ENCODE data around the gene GLT6D1. TPM values are rescaled to one million over a fixed set of nuclear protein-coding genes. Genes with fewer than 3 reads are reported as not detected.

The GLT6D1 gene
- total and polyA plus RNA-seq, 4 experiments from 2014 or later = not detected

- Mint-ChIP-seq H3K4me1 (no peaks in the 10 kb centered on the region), H3K27ac (no peak overlapping the region), H3K36me3 (no peaks in the 10 kb centered on the region), H3K27me3 (peaks cover 3 to 14% of the 10 kb centered on the region in 2 donors), H3K4me3 (no peak overlapping the region), H3K9me3 (no peaks in the 10 kb centered on the region)
- no peak for DNase-seq
- CTCF ChIA-PET (ENCODE audit: partially characterized antibody) = no interaction called here
- Histone ChIP-seq H3K4me1 (ENCODE audit: insufficient read depth, low read length) (no peaks in the 10 kb centered on the region), H3K27ac (ENCODE audit: low read depth, low read length) (no peak overlapping the region), H3K36me3 (ENCODE audit: insufficient read depth, low read length) (no peaks in the 10 kb centered on the region), H3K27me3 (ENCODE audit: insufficient read depth, low read length) (no peaks in the 10 kb centered on the region), H3K9me3 (ENCODE audit: control insufficient read depth in 1 of 2, low read length in 2 of 2) (no peaks in the 10 kb centered on the region), H3K4me3 (ENCODE audit: low read length in 2 of 2) (no peak overlapping the region)
- intact Hi-C loops (cut with micrococcal nuclease) = no loop called here
- POLR2A ChIA-PET (ENCODE audit: partially characterized antibody) = no interaction called here
Measured at GRCh38 chr9:135582541-135582940, 56.8 kb downstream of the GLT6D1 start.

- H3K9me3 ChIP-seq (ENCODE audit: control insufficient read depth in 1 of 2, low read length in 2 of 2) = no peaks in the 10 kb centered on the region
- H3K27me3 Mint-ChIP-seq = peaks cover 3 to 14% of the 10 kb centered on the region in 2 donors
- H3K27ac Mint-ChIP-seq = peak overlapping the region in 1 of 7 donors; percentile 0
- H3K36me3 Mint-ChIP-seq = no peaks in the 10 kb centered on the region
- CTCF ChIA-PET (ENCODE audit: partially characterized antibody) = no interaction called here
- no peaks in the 10 kb centered on the region for H3K27me3 ChIP-seq (ENCODE audit: insufficient read depth, low read length)
- no peak overlapping the region for H3K4me3 Mint-ChIP-seq
- no peak overlapping the region for H3K27ac ChIP-seq (ENCODE audit: low read depth, low read length)
- intact Hi-C loops (cut with micrococcal nuclease) = no loop called here
- H3K4me1 ChIP-seq (ENCODE audit: insufficient read depth, low read length) = no peaks in the 10 kb centered on the region
- H3K4me3 ChIP-seq (ENCODE audit: low read length in 2 of 2) = no peak overlapping the region
- no peaks in the 10 kb centered on the region for H3K9me3 Mint-ChIP-seq
- H3K36me3 ChIP-seq (ENCODE audit: insufficient read depth, low read length) = no peaks in the 10 kb centered on the region
- POLR2A ChIA-PET (ENCODE audit: partially characterized antibody) = no interaction called here
- H3K4me1 Mint-ChIP-seq = no peaks in the 10 kb centered on the region
- DNase-seq = no peak
Measured at GRCh38 chr9:135581636-135582426, 57.5 kb downstream of the GLT6D1 start.

GRCh38 chr9:135580664-135581380 is 58.5 kb downstream of the GLT6D1 start:
- no peak for DNase-seq
- peak overlapping the region in 1 of 7 donors; percentile 4 for H3K27ac Mint-ChIP-seq
- intact Hi-C loops (cut with micrococcal nuclease) = no loop called here
- Histone ChIP-seq H3K36me3 (ENCODE audit: insufficient read depth, low read length) (no peaks in the 10 kb centered on the region), H3K4me1 (ENCODE audit: insufficient read depth, low read length) (no peaks in the 10 kb centered on the region), H3K27me3 (ENCODE audit: insufficient read depth, low read length) (no peaks in the 10 kb centered on the region), H3K9me3 (ENCODE audit: control insufficient read depth in 1 of 2, low read length in 2 of 2) (no peaks in the 10 kb centered on the region), H3K4me3 (ENCODE audit: low read length in 2 of 2) (no peak overlapping the region), H3K27ac (ENCODE audit: low read depth, low read length) (no peak overlapping the region)
- H3K4me3 Mint-ChIP-seq = no peak overlapping the region
- no peaks in the 10 kb centered on the region for H3K9me3 Mint-ChIP-seq
- ChIA-PET POLR2A (ENCODE audit: partially characterized antibody) (no interaction called here), CTCF (ENCODE audit: partially characterized antibody) (no interaction called here)
- no peaks in the 10 kb centered on the region for H3K4me1 Mint-ChIP-seq
- no peaks in the 10 kb centered on the region for H3K36me3 Mint-ChIP-seq
- peaks cover 3 to 14% of the 10 kb centered on the region in 2 donors for H3K27me3 Mint-ChIP-seq

- no peak for DNase-seq
- POLR2A ChIA-PET (ENCODE audit: partially characterized antibody) = no interaction called here
- Mint-ChIP-seq H3K9me3 (no peaks in the 10 kb centered on the region), H3K36me3 (no peaks in the 10 kb centered on the region), H3K27me3 (peaks cover 3 to 13% of the 10 kb centered on the region in 2 donors), H3K4me1 (no peaks in the 10 kb centered on the region), H3K4me3 (no peak overlapping the region), H3K27ac (no peak overlapping the region)
- intact Hi-C loops (cut with micrococcal nuclease) = no loop called here
- Histone ChIP-seq H3K27ac (ENCODE audit: low read depth, low read length) (no peak overlapping the region), H3K9me3 (ENCODE audit: control insufficient read depth in 1 of 2, low read length in 2 of 2) (no peaks in the 10 kb centered on the region), H3K36me3 (ENCODE audit: insufficient read depth, low read length) (no peaks in the 10 kb centered on the region), H3K27me3 (ENCODE audit: insufficient read depth, low read length) (no peaks in the 10 kb centered on the region), H3K4me1 (ENCODE audit: insufficient read depth, low read length) (no peaks in the 10 kb centered on the region), H3K4me3 (ENCODE audit: low read length in 2 of 2) (no peak overlapping the region)
- CTCF ChIA-PET (ENCODE audit: partially characterized antibody) = no interaction called here
Measured at GRCh38 chr9:135579889-135580660, 59.3 kb downstream of the GLT6D1 start.

DNA sequence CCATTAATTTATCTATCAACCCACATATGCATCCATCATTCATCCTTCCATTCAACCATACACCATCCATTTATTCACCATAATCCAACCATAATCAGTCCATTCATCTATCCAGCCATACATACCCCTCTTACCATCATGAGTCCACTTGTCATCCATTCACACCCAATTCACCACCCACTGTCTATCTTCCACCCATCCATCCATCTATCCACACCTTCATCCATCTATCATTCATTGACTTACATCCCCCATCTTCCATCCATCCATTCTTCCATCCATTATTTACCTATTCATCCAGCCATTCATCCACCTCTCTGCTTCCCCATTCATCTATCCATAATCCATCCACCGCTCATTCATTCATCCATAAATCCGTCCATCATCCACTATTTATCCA is 60.0 kb downstream of the GLT6D1 start:
- H3K36me3 Mint-ChIP-seq = no peaks in the 10 kb centered on the region
- H3K27me3 ChIP-seq (ENCODE audit: insufficient read depth, low read length) = no peaks in the 10 kb centered on the region
- peaks cover 3 to 9% of the 10 kb centered on the region in 2 donors for H3K27me3 Mint-ChIP-seq
- no peaks in the 10 kb centered on the region for H3K9me3 ChIP-seq (ENCODE audit: control insufficient read depth in 1 of 2, low read length in 2 of 2)
- no peaks in the 10 kb centered on the region for H3K4me1 Mint-ChIP-seq
- no peak for DNase-seq
- no peaks in the 10 kb centered on the region for H3K36me3 ChIP-seq (ENCODE audit: insufficient read depth, low read length)
- no peaks in the 10 kb centered on the region for H3K9me3 Mint-ChIP-seq
- ChIA-PET POLR2A (ENCODE audit: partially characterized antibody) (no interaction called here), CTCF (ENCODE audit: partially characterized antibody) (no interaction called here)
- intact Hi-C loops (cut with micrococcal nuclease) = no loop called here
- no peaks in the 10 kb centered on the region for H3K4me1 ChIP-seq (ENCODE audit: insufficient read depth, low read length)
- H3K27ac Mint-ChIP-seq = no peak overlapping the region
- H3K27ac ChIP-seq (ENCODE audit: low read depth, low read length) = no peak overlapping the region
- H3K4me3 ChIP-seq (ENCODE audit: low read length in 2 of 2) = no peak overlapping the region
- no peak overlapping the region for H3K4me3 Mint-ChIP-seq

- Histone ChIP-seq H3K4me3 (ENCODE audit: low read length in 2 of 2) (no peak overlapping the region), H3K27me3 (ENCODE audit: insufficient read depth, low read length) (no peaks in the 10 kb centered on the region), H3K36me3 (ENCODE audit: insufficient read depth, low read length) (no peaks in the 10 kb centered on the region), H3K9me3 (ENCODE audit: control insufficient read depth in 1 of 2, low read length in 2 of 2) (no peaks in the 10 kb centered on the region), H3K4me1 (ENCODE audit: insufficient read depth, low read length) (no peaks in the 10 kb centered on the region), H3K27ac (ENCODE audit: low read depth, low read length) (no peak overlapping the region)
- no peaks in the 10 kb centered on the region for H3K36me3 Mint-ChIP-seq
- intact Hi-C loops (cut with micrococcal nuclease) = no loop called here
- ChIA-PET CTCF (ENCODE audit: partially characterized antibody) (no interaction called here), POLR2A (ENCODE audit: partially characterized antibody) (no interaction called here)
- H3K27ac Mint-ChIP-seq = no peak overlapping the region
- H3K4me1 Mint-ChIP-seq = no peaks in the 10 kb centered on the region
- no peaks in the 10 kb centered on the region for H3K9me3 Mint-ChIP-seq
- peaks cover 0 to 6% of the 10 kb centered on the region in 2 donors for H3K27me3 Mint-ChIP-seq
- peak overlapping the region in 1 of 8 donors; percentile 50 for H3K4me3 Mint-ChIP-seq
- no peak for DNase-seq
Measured at GRCh38 chr9:135577256-135577655, 62.1 kb downstream of the GLT6D1 start.

GRCh38 chr9:135575995-135576631 is 63.2 kb downstream of the GLT6D1 start:
- Histone ChIP-seq H3K36me3 (ENCODE audit: insufficient read depth, low read length) (no peaks in the 10 kb centered on the region), H3K27ac (ENCODE audit: low read depth, low read length) (no peak overlapping the region), H3K4me1 (ENCODE audit: insufficient read depth, low read length) (no peaks in the 10 kb centered on the region), H3K4me3 (ENCODE audit: low read length in 2 of 2) (no peak overlapping the region), H3K9me3 (ENCODE audit: control insufficient read depth in 1 of 2, low read length in 2 of 2) (no peaks in the 10 kb centered on the region), H3K27me3 (ENCODE audit: insufficient read depth, low read length) (no peaks in the 10 kb centered on the region)
- peaks cover 0 to 3% of the 10 kb centered on the region in 2 donors for H3K27me3 Mint-ChIP-seq
- H3K4me1 Mint-ChIP-seq = no peaks in the 10 kb centered on the region
- H3K27ac Mint-ChIP-seq = no peak overlapping the region
- no peak overlapping the region for H3K4me3 Mint-ChIP-seq
- no peak for DNase-seq
- H3K9me3 Mint-ChIP-seq = no peaks in the 10 kb centered on the region
- no peaks in the 10 kb centered on the region for H3K36me3 Mint-ChIP-seq
- ChIA-PET CTCF (ENCODE audit: partially characterized antibody) (no interaction called here), POLR2A (ENCODE audit: partially characterized antibody) (no interaction called here)
- intact Hi-C loops (cut with micrococcal nuclease) = no loop called here

Measured in CD4-positive, alpha-beta memory T cell (primary cell).